KOPT-K1 (cell line): Measurements from ENCODE around the gene ARVCF.
A peak's percentile ranks its signal among the peaks of the same experiment; 100 is the strongest.

ENCODE experiments used
- H3K27ac ChIP-seq: fragments of 200-600 bp; sonication (generic); 2 replicates; pipeline ENCODE4 v1.5.1; 2016; ENCODE audit warnings: antibody characterized with exemption, mild to moderate bottlenecking, low read depth, low read length; ENCODE audit not compliant: poor library complexity, severe bottlenecking
- H3K36me3 ChIP-seq: fragments of 200-600 bp; sonication (generic); 2 replicates; pipeline ENCODE4 v1.5.1; 2017; ENCODE audit warnings: antibody characterized with exemption, mild to moderate bottlenecking, low read length, moderate library complexity; ENCODE audit not compliant: insufficient read depth
- H3K9me3 ChIP-seq: fragments of 200-600 bp; sonication (generic); 2 replicates; pipeline ENCODE4 v1.5.1; 2017; ENCODE audit warnings: antibody characterized with exemption, low read length, mild to moderate bottlenecking; ENCODE audit not compliant: insufficient read depth, poor library complexity, severe bottlenecking

The ARVCF gene

GRCh38 chr22:20027966-20028854 is 11.6 kb upstream of the ARVCF start:
- Histone ChIP-seq H3K27ac (no peak overlapping the region), H3K36me3 (peaks cover 10% of the 10 kb centered on the region; the same call in 1 of the 2 replicates)

GRCh38 chr22:20026996-20027601 is 10.5 kb upstream of the ARVCF start:
- H3K27ac ChIP-seq: no peak overlapping the region
- peaks cover 7% of the 10 kb centered on the region; the same call in 1 of the 2 replicates for H3K36me3 ChIP-seq
- no peaks in the 10 kb centered on the region for H3K9me3 ChIP-seq

More at GRCh38 chr22:20027966-20028854, 11.6 kb upstream of the ARVCF start:
- no peaks in the 10 kb centered on the region for H3K9me3 ChIP-seq

GRCh38 chr22:20026204-20026908 is 9.7 kb upstream of the ARVCF start:
- no peaks in the 10 kb centered on the region for H3K9me3 ChIP-seq
- no peaks in the 10 kb centered on the region for H3K36me3 ChIP-seq
- no peak overlapping the region for H3K27ac ChIP-seq

DNA sequence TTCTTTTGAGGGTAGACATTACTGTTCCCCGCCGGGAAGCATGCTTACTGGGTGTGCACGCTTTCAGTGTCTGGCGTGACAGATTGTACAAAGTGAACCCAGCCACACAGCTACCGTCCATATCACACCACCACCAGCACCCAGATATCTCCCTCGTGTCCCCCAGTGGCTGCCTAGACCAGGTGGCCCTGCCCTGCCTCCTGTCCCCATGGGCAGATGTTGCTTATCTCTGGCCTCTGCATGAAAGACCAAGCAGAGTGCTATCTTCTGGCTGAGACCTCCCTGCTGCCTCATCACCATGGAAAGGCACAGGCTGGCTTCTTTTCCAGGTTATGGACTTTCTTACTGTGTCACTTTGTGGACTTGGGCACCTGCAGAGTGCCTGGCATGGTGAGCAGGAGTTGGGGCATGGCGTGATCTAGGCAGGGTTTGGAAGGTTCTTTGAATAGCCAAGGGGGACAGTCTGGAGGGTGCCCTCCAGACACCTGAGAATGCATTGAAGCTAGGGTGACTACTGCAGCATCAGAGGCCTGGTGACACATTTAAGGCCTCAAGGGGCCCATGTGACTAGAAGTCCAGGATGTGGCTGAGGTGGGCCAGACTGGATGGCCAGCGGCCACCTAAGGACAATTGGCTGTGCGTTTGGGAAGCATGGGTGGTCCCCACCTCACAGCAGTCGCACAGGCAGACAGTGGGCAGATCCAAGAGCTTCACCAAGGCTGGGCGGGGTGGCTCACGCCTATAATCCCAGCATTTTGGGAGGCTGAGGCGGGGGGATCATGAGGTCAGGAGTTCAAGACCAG is 9.0 kb upstream of the ARVCF start:
- Histone ChIP-seq H3K27ac (no peak overlapping the region), H3K9me3 (no peaks in the 10 kb centered on the region), H3K36me3 (no peaks in the 10 kb centered on the region)

DNA sequence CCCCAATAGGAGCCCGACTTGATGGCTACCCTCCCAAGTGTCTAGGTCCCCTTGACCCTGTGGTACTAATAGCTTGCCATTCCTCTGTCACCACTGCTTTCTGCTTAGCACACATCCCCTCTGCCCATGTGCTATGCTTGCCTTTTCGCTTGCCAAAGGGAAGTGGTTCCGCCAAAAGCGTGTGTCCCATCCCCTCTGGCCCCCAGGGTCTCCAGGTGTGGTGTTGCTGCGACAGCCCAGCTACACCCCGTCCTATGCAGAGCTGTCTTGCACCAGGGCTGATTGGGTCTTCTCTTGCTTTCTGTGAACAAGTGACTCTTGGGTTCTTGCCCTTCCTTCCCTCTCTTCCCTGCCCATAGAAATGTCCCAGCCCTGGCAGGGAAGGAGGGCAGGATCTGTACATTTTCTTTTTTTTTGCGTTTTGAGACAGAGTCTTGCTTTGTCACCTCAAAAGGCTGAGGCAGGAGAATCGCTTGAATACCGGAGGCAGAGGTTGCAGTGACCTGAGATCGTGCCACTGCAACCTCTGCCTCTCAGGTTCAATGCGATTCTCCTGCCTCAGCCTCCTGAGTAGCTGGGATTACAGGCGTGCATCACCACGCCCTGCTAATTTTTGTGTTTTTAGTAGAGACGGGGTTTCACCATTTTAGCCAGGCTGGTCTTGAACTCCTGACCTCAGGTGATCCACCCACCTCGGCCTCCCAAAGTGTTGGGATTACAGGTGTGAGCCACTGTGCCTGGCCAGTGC is 8.2 kb upstream of the ARVCF start:
- Histone ChIP-seq H3K9me3 (no peaks in the 10 kb centered on the region), H3K36me3 (no peaks in the 10 kb centered on the region), H3K27ac (no peak overlapping the region)

- Histone ChIP-seq H3K36me3 (no peaks in the 10 kb centered on the region), H3K27ac (no peak overlapping the region), H3K9me3 (no peaks in the 10 kb centered on the region)
Measured at GRCh38 chr22:20024225-20024624, 7.6 kb upstream of the ARVCF start.

DNA sequence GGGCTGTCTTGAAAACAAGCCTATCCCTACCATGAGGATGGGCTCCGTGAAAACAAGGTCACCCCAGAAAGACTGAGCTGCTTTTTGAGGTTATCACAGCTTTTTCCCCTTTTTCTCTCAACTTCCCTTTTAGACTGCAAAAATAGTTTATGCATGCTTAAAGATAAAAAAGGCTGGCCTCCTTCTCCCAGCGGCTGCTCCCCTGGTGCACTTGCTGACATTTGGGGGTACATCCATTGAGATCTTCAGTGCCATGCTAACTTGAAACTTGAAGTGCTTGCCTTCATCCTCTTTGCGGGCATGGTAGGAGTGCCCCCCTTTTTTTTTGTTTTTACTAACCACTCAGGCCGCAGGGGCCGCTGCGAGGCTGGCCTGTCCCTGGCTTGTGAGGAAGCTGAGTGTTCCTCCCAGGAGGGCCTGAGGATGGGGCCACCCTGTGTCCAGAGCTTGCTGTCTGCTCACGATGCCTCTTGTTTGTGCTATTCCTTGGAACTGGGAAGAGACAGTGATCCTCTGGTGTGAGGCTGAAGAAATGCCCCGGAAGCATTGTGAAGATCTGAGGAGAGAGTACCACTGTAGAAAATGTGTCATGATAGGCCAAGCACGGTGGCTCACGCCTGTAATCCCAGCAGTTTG is 6.5 kb upstream of the ARVCF start:
- Histone ChIP-seq H3K27ac (no peak overlapping the region), H3K9me3 (no peaks in the 10 kb centered on the region), H3K36me3 (no peaks in the 10 kb centered on the region)

GRCh38 chr22:20022231-20022977 is 5.8 kb upstream of the ARVCF start:
- Histone ChIP-seq H3K9me3 (no peaks in the 10 kb centered on the region), H3K27ac (no peak overlapping the region), H3K36me3 (no peaks in the 10 kb centered on the region)

DNA sequence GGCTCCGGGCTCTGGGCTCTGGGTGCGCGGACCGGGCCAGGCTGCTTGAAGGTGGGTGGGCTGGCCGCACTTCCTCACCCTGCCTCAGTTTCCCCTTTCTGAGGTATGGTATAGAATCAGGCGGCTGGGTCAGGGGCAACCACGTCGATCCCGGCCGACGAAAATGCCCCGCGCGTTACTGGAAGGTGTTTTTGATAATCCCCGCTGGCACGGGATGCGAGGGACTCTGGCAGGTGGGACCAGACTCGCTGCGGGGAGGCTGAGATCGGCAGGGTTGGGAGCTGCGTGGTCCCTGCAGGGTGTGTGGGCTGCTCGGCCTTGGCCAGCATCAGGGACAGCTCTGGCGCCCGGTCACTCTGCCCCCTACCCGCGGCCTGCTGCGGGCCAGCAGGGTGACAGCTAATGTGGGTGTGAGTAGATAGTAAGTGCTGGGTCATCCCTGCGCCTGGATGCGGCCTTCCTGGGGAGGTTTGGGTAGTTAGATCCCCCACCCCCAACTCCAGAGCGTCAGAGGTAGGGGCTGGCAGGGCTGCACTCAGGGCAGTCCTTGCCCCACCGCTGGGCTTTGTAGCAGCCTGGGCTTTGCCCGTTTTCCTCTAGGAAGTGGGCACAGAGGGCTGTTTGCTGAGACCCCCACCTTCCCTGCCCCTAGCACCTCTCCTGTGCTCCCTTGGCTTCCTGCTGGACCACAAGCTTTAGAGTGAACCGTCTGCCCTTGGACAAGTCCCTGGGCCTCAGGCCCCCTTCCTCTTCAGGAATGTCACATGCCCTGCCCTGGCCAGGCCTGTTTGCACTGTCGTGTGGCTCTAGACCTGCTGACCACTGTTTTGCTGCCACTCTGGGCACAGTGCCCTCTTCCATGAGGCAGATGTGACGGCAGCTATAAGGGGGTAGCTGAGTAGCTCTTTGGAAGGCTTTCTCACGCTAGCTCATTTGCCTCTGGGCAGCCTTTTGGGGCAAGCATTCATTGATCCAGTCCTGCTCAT is 4.9 kb upstream of the ARVCF start:
- peak overlapping the region; percentile 73 for H3K27ac ChIP-seq
- no peaks in the 10 kb centered on the region for H3K9me3 ChIP-seq
- H3K36me3 ChIP-seq: no peaks in the 10 kb centered on the region

DNA sequence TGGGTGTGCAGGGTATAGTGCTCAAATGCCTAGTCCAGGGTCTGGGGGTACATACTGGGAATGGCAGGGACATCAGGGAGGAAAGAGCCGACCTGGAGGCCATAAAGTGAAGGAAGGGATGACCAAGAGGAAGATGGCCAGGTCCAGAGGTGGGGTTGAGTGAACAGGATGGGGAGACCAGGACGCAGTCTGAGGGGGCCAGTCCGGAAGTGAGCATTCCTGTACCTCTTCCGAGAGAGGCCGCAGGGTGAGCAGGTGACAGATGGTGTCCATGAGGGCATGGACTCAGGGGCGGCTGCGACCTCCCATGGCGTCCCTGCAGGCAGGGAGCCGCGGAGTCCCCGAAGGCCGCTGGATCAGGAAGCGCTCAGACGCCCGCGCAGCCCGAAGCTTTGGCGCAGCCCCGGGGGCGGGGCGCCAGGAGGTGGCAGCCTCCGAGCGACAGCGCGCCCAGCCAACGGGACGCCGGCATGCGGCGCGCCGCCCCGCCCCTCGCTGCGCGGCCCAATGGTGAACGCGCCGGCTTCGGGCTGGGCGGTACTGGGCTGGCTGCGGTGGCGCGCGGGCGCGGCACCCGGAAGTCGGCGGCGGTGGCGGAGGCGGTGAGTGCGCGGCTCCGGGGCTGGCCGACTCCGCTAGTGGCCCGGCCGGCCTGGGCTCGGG is 4.0 kb upstream of the ARVCF start, which contains the start of gene TANGO2:
TSS of gene TANGO2 (plus strand) at position 578 of the 663 bp plus-strand sequence. CDS start 15,689 bp downstream, outside the sequence.
- Histone ChIP-seq H3K36me3 (no peaks in the 10 kb centered on the region), H3K27ac (peak within 1 kb of the TSS; percentile 73), H3K9me3 (no peaks in the 10 kb centered on the region)

DNA sequence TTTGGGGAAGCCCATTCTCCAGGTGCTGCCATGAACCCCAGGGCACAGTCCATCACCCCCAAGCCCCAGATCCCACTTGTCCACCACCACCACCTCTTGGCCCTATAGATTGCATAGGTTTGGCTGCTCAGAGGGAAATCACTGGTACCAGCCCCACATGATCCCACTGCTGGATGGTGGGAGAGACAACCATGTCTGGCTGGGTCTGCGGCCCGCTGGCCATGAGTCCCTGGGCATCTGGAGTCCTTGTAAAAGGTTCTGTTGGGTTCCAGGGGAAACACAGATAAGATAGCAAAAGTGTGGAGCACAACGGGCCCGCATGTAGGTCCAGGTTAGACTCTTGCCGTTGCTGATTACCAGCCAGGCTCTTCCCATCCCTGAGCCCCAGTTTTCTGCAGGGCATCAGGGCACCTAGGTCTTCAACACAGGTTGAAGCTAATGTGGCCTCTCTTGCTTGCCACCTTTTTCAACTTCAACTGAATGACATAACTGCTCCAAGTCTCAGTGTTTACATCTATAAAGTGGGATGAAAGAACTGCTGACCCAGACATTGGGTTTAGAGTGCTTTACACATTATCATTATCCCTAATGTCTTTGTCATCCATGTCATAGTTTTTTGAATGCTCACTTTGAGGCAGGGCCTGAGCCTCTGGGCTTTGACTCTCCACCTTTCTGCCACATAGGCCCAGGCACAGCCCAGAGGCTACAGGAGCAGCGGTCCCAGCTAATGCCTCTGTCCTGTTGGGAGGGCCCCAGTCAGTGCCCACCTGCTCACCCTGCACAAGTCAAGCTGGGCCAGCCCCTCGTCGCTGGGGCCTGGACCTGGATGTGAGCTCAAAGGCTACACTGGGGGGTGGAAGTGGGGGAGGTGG is 3.3 kb upstream of the ARVCF start:
- Histone ChIP-seq H3K27ac (peak overlapping the region; percentile 73), H3K9me3 (no peaks in the 10 kb centered on the region), H3K36me3 (no peaks in the 10 kb centered on the region)
